22Rv1 (cell line): Measurements from ENCODE around the gene SLC1A2.

ENCODE experiments used
- CTCF ChIP-seq: fragments of 450-650 bp; IDR thresholded peaks from 2 replicates; pipeline ENCODE4 v1.5.1; 2017; ENCODE audit warnings: mild to moderate bottlenecking
- ZFX ChIP-seq: fragments of 450-650 bp; IDR thresholded peaks from 2 replicates; pipeline ENCODE4 v1.6.1; 2017; ENCODE audit warnings: antibody characterized with exemption, borderline replicate concordance

- TF ChIP-seq CTCF (no peak), ZFX (no peak)
Observed at GRCh38 chr11:35231076-35231860, 188.1 kb downstream of the SLC1A2 start.
